Naive thymus-derived CD4-positive, alpha-beta T cell (primary cell): ENCODE data around the gene FAM168A. TPM values are rescaled to one million over a fixed set of nuclear protein-coding genes. Genes with fewer than 3 reads are reported as not detected.
A peak's percentile ranks its signal among the peaks of the same experiment; 100 is the strongest.

Experiments used
- ATAC-seq: fragments of 150-1000 bp; cut with Tn5 transposase; 2 replicates; pipeline ENCODE4 v1.10.0; 2021; ENCODE audit warnings: mild to moderate bottlenecking, moderate library complexity
- CTCF ChIA-PET: fragments of 350-600 bp; sonication (Branson Sonifier 250); formaldehyde crosslinking; loops from one replicate; lab custom pipeline; 2021; ENCODE audit warnings: antibody characterized with exemption; lab: Charles Lee
- POLR2A ChIA-PET: fragments of 350-600 bp; sonication (Branson Sonifier 250); formaldehyde crosslinking; loops from one replicate; lab custom pipeline; 2021; ENCODE audit warnings: antibody characterized with exemption, inconsistent platforms; lab: Charles Lee
- DNase-seq, 9 donors: peaks; one replicate each; pipeline versions ENCODE4 v3.0.0 to v3.0.0-alpha.2; 2020 to 2022; ENCODE audit warnings: mixed read lengths in 1 of 9
- H3K27ac ChIP-seq: one replicate; pipeline ENCODE4 v1.7.0; 2013; ENCODE audit warnings: mild to moderate bottlenecking, low read depth, low read length, moderate library complexity
- H3K27me3 ChIP-seq, 2 donors: one replicate each; pipeline ENCODE4 v1.7.0; 2013; ENCODE audit warnings: low read length in 2 of 2, mild to moderate bottlenecking in 2 of 2, moderate library complexity in 2 of 2; ENCODE audit not compliant: control insufficient read depth in 2 of 2, insufficient read depth in 2 of 2
- H3K36me3 ChIP-seq, 3 experiments: 1 replicate in 2 of 3; 2 replicates in 1 of 3; pipeline ENCODE4 v1.7.0; 2013; ENCODE audit warnings: low read length in 3 of 3, mild to moderate bottlenecking in 3 of 3, moderate library complexity in 1 of 3; ENCODE audit not compliant: insufficient read depth in 3 of 3, control insufficient read depth in 2 of 3
- H3K4me1 ChIP-seq, 2 donors: one replicate each; pipeline ENCODE4 v1.7.0; 2013; ENCODE audit warnings: low read length in 2 of 2, mild to moderate bottlenecking in 2 of 2, moderate library complexity in 1 of 2; ENCODE audit not compliant: control insufficient read depth in 2 of 2, insufficient read depth in 2 of 2
- H3K4me3 ChIP-seq: 2 replicates; pipeline ENCODE4 v1.7.0; 2013; ENCODE audit warnings: mild to moderate bottlenecking, low read length
- H3K9me3 ChIP-seq, 3 experiments: 1 replicate in 2 of 3; 2 replicates in 1 of 3; pipeline ENCODE4 v1.7.0; 2013; ENCODE audit warnings: low read length in 3 of 3; ENCODE audit not compliant: control insufficient read depth in 2 of 3
- H3K27ac Mint-ChIP-seq, 9 donors: one replicate each; pipeline ENCODE4 v1.8.0; 2020 to 2022; ENCODE audit warnings: mixed read lengths in 9 of 9, mild to moderate bottlenecking in 8 of 9, moderate library complexity in 5 of 9, inconsistent platforms in 2 of 9
- H3K27me3 Mint-ChIP-seq, 5 donors: one replicate each; pipeline ENCODE4 v1.8.0; 2021 to 2022; ENCODE audit warnings: mixed read lengths in 5 of 5, mild to moderate bottlenecking in 1 of 5
- H3K36me3 Mint-ChIP-seq, 5 donors: one replicate each; pipeline ENCODE4 v1.8.0; 2020 to 2022; ENCODE audit warnings: mixed read lengths in 5 of 5, mild to moderate bottlenecking in 3 of 5, inconsistent platforms in 1 of 5
- H3K4me1 Mint-ChIP-seq, 7 donors: one replicate each; pipeline ENCODE4 v1.8.0; 2020 to 2022; ENCODE audit warnings: mixed read lengths in 7 of 7, mild to moderate bottlenecking in 3 of 7, inconsistent platforms in 1 of 7
- H3K4me3 Mint-ChIP-seq, 10 donors: one replicate each; pipeline ENCODE4 v1.8.0; 2020 to 2022; ENCODE audit warnings: mild to moderate bottlenecking in 10 of 10, mixed read lengths in 10 of 10, moderate library complexity in 6 of 10, inconsistent platforms in 2 of 10
- H3K9me3 Mint-ChIP-seq, 11 donors: one replicate each; pipeline ENCODE4 v1.8.0; 2020 to 2022; ENCODE audit warnings: mixed read lengths in 11 of 11, mild to moderate bottlenecking in 4 of 11, inconsistent platforms in 1 of 11, moderate library complexity in 1 of 11
- intact Hi-C, 2 donors: fragments of 100-400 bp; cut with micrococcal nuclease; formaldehyde crosslinking; loops; one replicate each; pipeline ENCODE4 v1.15.1; 2023
- polyA plus RNA-seq, 2 donors: library from polyadenylated mRNA; unstranded; fragments of 300-500 nt; fragmentation: Illumina TruSeq; gene quantifications; one replicate each; pipeline ENCODE4 v1.2.3, GENCODE V29; 2021
- total RNA-seq, 6 experiments: library from RNA in 5 of 6; stranded (reverse) in 5 of 6; gene quantifications; 1 replicate in 5 of 6; 2 replicates in 1 of 6; pipeline ENCODE4 v1.2.3 and lab custom pipeline; 2021 to 2026

Gene FAM168A
- total and polyA plus RNA-seq, 7 experiments from 2014 or later = 3.3 to 33.0 (median 23.1) TPM

- ATAC-seq (no peak), DNase-seq (no peak)
- Histone ChIP-seq H3K36me3 (peaks cover 0 to 27% (median 3%) of the 10 kb centered on the region in 3 experiments), H3K4me1 (no peaks in the 10 kb centered on the region), H3K27me3 (no peaks in the 10 kb centered on the region), H3K4me3 (no peak overlapping the region), H3K9me3 (no peaks in the 10 kb centered on the region), H3K27ac (no peak overlapping the region)
- no peaks in the 10 kb centered on the region for H3K9me3 Mint-ChIP-seq
- no peak overlapping the region for H3K4me3 Mint-ChIP-seq
- peaks cover 7 to 29% (median 12%) of the 10 kb centered on the region in 7 donors for H3K4me1 Mint-ChIP-seq
- intact Hi-C loops = loop anchor here (1.0 to 2.0 kb wide), 4 partner anchors 16 to 85 kb away; partner anchors contain the start of gene RELT (in 2 of the 2)
- H3K27me3 Mint-ChIP-seq = no peaks in the 10 kb centered on the region
- peak overlapping the region in 1 of 9 donors; percentile 53 for H3K27ac Mint-ChIP-seq
- ChIA-PET CTCF (interaction anchor here (0.6 to 16.0 kb wide), 8 partner anchors 7 to 674 kb away, joined by 4 to 205 read pairs (median 6); no protein-coding TSS in a partner anchor), POLR2A (interaction anchor here (1.5 to 1.9 kb wide), 2 partner anchors 15 to 32 kb away, joined by 4 to 7 read pairs; no protein-coding TSS in a partner anchor)
- H3K36me3 Mint-ChIP-seq = peaks cover 0 to 6% (median 0%) of the 10 kb centered on the region in 5 donors
Measured at GRCh38 chr11:73392108-73393010, 205.6 kb downstream of the FAM168A start.

GRCh38 chr11:73391665-73392064 lies 206.2 kb downstream of the FAM168A start:
- intact Hi-C loops = loop anchor here in 1 of 2 donors (2.0 kb wide), 1 partner anchor 15 kb away; the partner anchor contains the start of gene RELT
- H3K4me3 ChIP-seq = no peak overlapping the region
- no peaks in the 10 kb centered on the region for H3K27me3 ChIP-seq
- ATAC-seq (no peak), DNase-seq (no peak)
- H3K36me3 ChIP-seq = peaks cover 0 to 27% (median 3%) of the 10 kb centered on the region in 3 experiments
- no peak overlapping the region for H3K27ac Mint-ChIP-seq
- H3K36me3 Mint-ChIP-seq = peaks cover 0 to 6% (median 0%) of the 10 kb centered on the region in 5 donors
- H3K9me3 Mint-ChIP-seq = no peaks in the 10 kb centered on the region
- H3K9me3 ChIP-seq = no peaks in the 10 kb centered on the region
- no peak overlapping the region for H3K4me3 Mint-ChIP-seq
- ChIA-PET CTCF (interaction anchor here (0.6 to 16.0 kb wide), 2 partner anchors 40 to 675 kb away, joined by 10 to 205 read pairs; no protein-coding TSS in a partner anchor), POLR2A (interaction anchor here (1.1 kb wide), 1 partner anchor 43 kb away, joined by 3 read pairs; no protein-coding TSS in a partner anchor)
- H3K4me1 Mint-ChIP-seq = peaks cover 11 to 30% (median 19%) of the 10 kb centered on the region in 7 donors
- no peaks in the 10 kb centered on the region for H3K27me3 Mint-ChIP-seq
- H3K4me1 ChIP-seq = peaks cover 0 to 1% of the 10 kb centered on the region in 2 donors
- no peak overlapping the region for H3K27ac ChIP-seq

GRCh38 chr11:73390601-73391565 lies 207.0 kb downstream of the FAM168A start:
- H3K36me3 Mint-ChIP-seq = peaks cover 0 to 6% (median 0%) of the 10 kb centered on the region in 5 donors
- Histone ChIP-seq H3K4me1 (peaks cover 0 to 9% of the 10 kb centered on the region in 2 donors), H3K36me3 (peaks cover 0 to 27% (median 3%) of the 10 kb centered on the region in 3 experiments), H3K27ac (no peak overlapping the region), H3K9me3 (no peaks in the 10 kb centered on the region), H3K4me3 (no peak overlapping the region), H3K27me3 (no peaks in the 10 kb centered on the region)
- no peak for ATAC-seq
- ChIA-PET POLR2A (interaction anchor here (1.1 kb wide), 1 partner anchor 42 kb away, joined by 3 read pairs; no protein-coding TSS in a partner anchor), CTCF (interaction anchor here (0.9 to 16.0 kb wide), 2 partner anchors 27 to 39 kb away, joined by 3 to 205 read pairs; no protein-coding TSS in a partner anchor)
- intact Hi-C loops = no loop called here
- peaks cover 19 to 33% (median 26%) of the 10 kb centered on the region in 7 donors for H3K4me1 Mint-ChIP-seq
- no peak overlapping the region for H3K4me3 Mint-ChIP-seq
- no peak for DNase-seq
- H3K9me3 Mint-ChIP-seq = no peaks in the 10 kb centered on the region
- peak overlapping the region in 2 of 9 donors; percentile 34 to 48 for H3K27ac Mint-ChIP-seq
- H3K27me3 Mint-ChIP-seq = no peaks in the 10 kb centered on the region

GRCh38 chr11:73389916-73390315 lies 208.0 kb downstream of the FAM168A start:
- Mint-ChIP-seq H3K27ac (peak overlapping the region in 6 of 9 donors; percentile 11 to 76 (median 48)), H3K27me3 (no peaks in the 10 kb centered on the region), H3K4me3 (no peak overlapping the region), H3K4me1 (peaks cover 28 to 42% (median 36%) of the 10 kb centered on the region in 7 donors), H3K9me3 (no peaks in the 10 kb centered on the region), H3K36me3 (peaks cover 0 to 6% (median 0%) of the 10 kb centered on the region in 5 donors)
- H3K4me3 ChIP-seq = no peak overlapping the region
- no peaks in the 10 kb centered on the region for H3K27me3 ChIP-seq
- H3K9me3 ChIP-seq = no peaks in the 10 kb centered on the region
- ATAC-seq (no peak), DNase-seq (no peak)
- peaks cover 0 to 19% of the 10 kb centered on the region in 2 donors for H3K4me1 ChIP-seq
- no peak overlapping the region for H3K27ac ChIP-seq
- ChIA-PET POLR2A (interaction anchor here (0.5 kb wide), 1 partner anchor 24 kb away, joined by 3 read pairs; no protein-coding TSS in a partner anchor), CTCF (interaction anchor here (0.5 to 16.0 kb wide), 4 partner anchors 8 to 294 kb away, joined by 3 to 205 read pairs (median 3); no protein-coding TSS in a partner anchor)
- peaks cover 0 to 18% (median 0%) of the 10 kb centered on the region in 3 experiments for H3K36me3 ChIP-seq
- intact Hi-C loops = no loop called here

- Mint-ChIP-seq H3K4me3 (no peak overlapping the region), H3K27me3 (no peaks in the 10 kb centered on the region), H3K4me1 (peaks cover 36 to 50% (median 44%) of the 10 kb centered on the region in 7 donors), H3K27ac (peak overlapping the region in 5 of 9 donors; percentile 26 to 63 (median 54)), H3K36me3 (peaks cover 0 to 6% (median 0%) of the 10 kb centered on the region in 5 donors), H3K9me3 (no peaks in the 10 kb centered on the region)
- POLR2A ChIA-PET = interaction anchor here (0.5 kb wide), 1 partner anchor 23 kb away, joined by 3 read pairs; no protein-coding TSS in a partner anchor
- H3K4me3 ChIP-seq = no peak overlapping the region
- DNase-seq (no peak), ATAC-seq (no peak)
- H3K9me3 ChIP-seq = no peaks in the 10 kb centered on the region
- CTCF ChIA-PET = interaction anchor here (0.5 to 16.0 kb wide), 4 partner anchors 8 to 293 kb away, joined by 3 to 205 read pairs (median 4); no protein-coding TSS in a partner anchor
- H3K36me3 ChIP-seq = peaks cover 0 to 10% (median 0%) of the 10 kb centered on the region in 3 experiments
- H3K27ac ChIP-seq = no peak overlapping the region
- peaks cover 0 to 27% of the 10 kb centered on the region in 2 donors for H3K4me1 ChIP-seq
- intact Hi-C loops = no loop called here
- H3K27me3 ChIP-seq = no peaks in the 10 kb centered on the region
Measured at GRCh38 chr11:73389134-73389525, 208.8 kb downstream of the FAM168A start.
